Stimulated activated CD4-positive, alpha-beta T cell treated with anti-CD3 and anti-CD28 coated beads, Interleukin-15, amount 100 ng/mL, for 1 hour (primary cell): ENCODE measurements around the gene LRIG3.
"Not testable (repeated sequence)": the region's sequence is repeated elsewhere in the genome, so short reads cannot be mapped to it uniquely, and the experiment has no call there.

Experiments used
- DNase-seq, 2 donors: peaks; one replicate each; pipeline ENCODE4 v3.0.0-alpha.2; 2020; ENCODE audit warnings: low read depth in 1 of 2, low spot score in 1 of 2

LRIG3 gene

GRCh38 chr12:58920102-58920960 lies at the start of gene LRIG3:
LRIG3 (minus strand) TSS chr12:58920504; CDS start chr12:58920235, 269 bp downstream.
- DNase-seq: no peak

GRCh38 chr12:58969237-58969636 lies 48.9 kb upstream of the LRIG3 start:
- no peak for DNase-seq

GRCh38 chr12:58967561-58967960 lies 47.3 kb upstream of the LRIG3 start:
- DNase-seq: no peak

GRCh38 chr12:58966939-58967338 lies 46.6 kb upstream of the LRIG3 start:
- no peak for DNase-seq

- no peak for DNase-seq
Measured at GRCh38 chr12:58965568-58965967, 45.3 kb upstream of the LRIG3 start.

- no peak for DNase-seq
Measured at GRCh38 chr12:58963844-58964243, 43.5 kb upstream of the LRIG3 start.

- DNase-seq: no peak
Measured at GRCh38 chr12:58961906-58962305, 41.6 kb upstream of the LRIG3 start.

- DNase-seq: no peak
Measured at GRCh38 chr12:58961166-58961565, 40.9 kb upstream of the LRIG3 start.

GRCh38 chr12:58959639-58960300 lies 39.5 kb upstream of the LRIG3 start:
- DNase-seq: no peak

- no peak for DNase-seq
Measured at GRCh38 chr12:58957298-58957697, 37.0 kb upstream of the LRIG3 start.

GRCh38 chr12:58955849-58956248 lies 35.5 kb upstream of the LRIG3 start:
- no peak for DNase-seq

GRCh38 chr12:58954002-58954401 lies 33.7 kb upstream of the LRIG3 start:
- DNase-seq: no peak

- DNase-seq: no peak
Measured at GRCh38 chr12:58950739-58951100, 30.4 kb upstream of the LRIG3 start.

- not testable (repeated sequence) for DNase-seq
Measured at GRCh38 chr12:58949954-58950738, 29.8 kb upstream of the LRIG3 start.

GRCh38 chr12:58943079-58943478 lies 22.8 kb upstream of the LRIG3 start:
- DNase-seq: no peak

GRCh38 chr12:58942345-58942744 lies 22.0 kb upstream of the LRIG3 start:
- DNase-seq: no peak

- no peak for DNase-seq
Measured at GRCh38 chr12:58939399-58940100, 19.2 kb upstream of the LRIG3 start.

GRCh38 chr12:58938440-58938839 lies 18.1 kb upstream of the LRIG3 start:
- no peak for DNase-seq

GRCh38 chr12:58934528-58934927 lies 14.2 kb upstream of the LRIG3 start:
- no peak for DNase-seq

- no peak for DNase-seq
Measured at GRCh38 chr12:58932806-58933681, 12.7 kb upstream of the LRIG3 start.
